IMR-90 (cell line): ENCODE results near the gene CARNS1. TPM values are rescaled to one million over a fixed set of nuclear protein-coding genes. Genes with fewer than 3 reads are reported as not detected.
A peak's percentile ranks its signal among the peaks of the same experiment; 100 is the strongest.

Source experiments
- ATAC-seq: fragments of 200-7000 bp; cut with Tn5 transposase; 2 replicates; pipeline ENCODE4 v1.9.1; 2020; ENCODE audit warnings: low read depth, mild to moderate bottlenecking, moderate library complexity
- BruUV-seq: library from RNA; stranded (reverse); fragments of 400-500 nt; replicated peaks from 2 replicates; lab custom pipeline; 2021; lab: Mats Ljungman, UMichigan
- CTCF ChIA-PET: fragments of 300-600 bp; formaldehyde crosslinking; extraction: SDS; loops from one replicate; lab custom pipeline; 2021; ENCODE audit warnings: antibody characterized with exemption; lab: Yijun Ruan, JAX
- POLR2A ChIA-PET: fragments of 300-600 bp; sonication (Branson Sonifier 250); formaldehyde crosslinking; loops from one replicate; lab custom pipeline; 2022; ENCODE audit warnings: antibody characterized with exemption; ENCODE audit not compliant: unreplicated experiment; lab: Charles Lee
- DNase-seq: peaks from one replicate; pipeline ENCODE4 v3.0.0; 2013
- H2AFZ ChIP-seq: replicated peaks from 2 replicates; pipeline ENCODE3; 2013; ENCODE audit warnings: low read length, mild to moderate bottlenecking; ENCODE audit not compliant: poor library complexity
- H2AK5ac ChIP-seq: 2 replicates; pipeline ENCODE4 v1.6.1; 2013; ENCODE audit warnings: low read depth, low read length, inconsistent platforms
- H2AK9ac ChIP-seq: replicated peaks from 2 replicates; pipeline ENCODE3; 2013; ENCODE audit warnings: mild to moderate bottlenecking, low read depth, low read length, moderate library complexity; ENCODE audit not compliant: poor library complexity
- H2BK120ac ChIP-seq: 2 replicates; pipeline ENCODE4 v1.6.1; 2013; ENCODE audit warnings: low read depth, low read length, inconsistent platforms
- H2BK15ac ChIP-seq: 3 replicates; pipeline ENCODE4 v1.6.1; 2013; ENCODE audit warnings: low read depth, low read length, inconsistent platforms
- H2BK20ac ChIP-seq: 2 replicates; pipeline ENCODE4 v1.6.1; 2013; ENCODE audit warnings: low read depth, mild to moderate bottlenecking, inconsistent platforms, low read length, moderate library complexity
- H2BK5ac ChIP-seq: 2 replicates; pipeline ENCODE4 v1.6.1; 2013; ENCODE audit warnings: mild to moderate bottlenecking, low read depth, low read length, inconsistent platforms; ENCODE audit not compliant: poor library complexity, severe bottlenecking
- H3K14ac ChIP-seq: replicated peaks from 2 replicates; pipeline ENCODE4 v1.6.1; 2013; ENCODE audit warnings: low read depth, low read length, inconsistent platforms
- H3K18ac ChIP-seq: 2 replicates; pipeline ENCODE4 v1.6.1; 2013; ENCODE audit warnings: low read depth, low read length, control low read depth
- H3K23ac ChIP-seq: 2 replicates; pipeline ENCODE4 v1.6.1; 2013; ENCODE audit warnings: low read depth, low read length, inconsistent platforms
- H3K27ac ChIP-seq: 2 replicates; pipeline ENCODE4 v1.5.1; 2013; ENCODE audit warnings: mild to moderate bottlenecking, control low read depth, low read length; ENCODE audit not compliant: insufficient read depth
- H3K27me3 ChIP-seq: 2 replicates; pipeline ENCODE4 v1.6.1; 2013; ENCODE audit warnings: low read length; ENCODE audit not compliant: control insufficient read depth, insufficient read depth
- H3K36me3 ChIP-seq: 2 replicates; pipeline ENCODE4 v1.6.1; 2013; ENCODE audit warnings: low read length, mixed read lengths; ENCODE audit not compliant: control insufficient read depth, insufficient read depth
- H3K4ac ChIP-seq: 2 replicates; pipeline ENCODE4 v1.6.1; 2013; ENCODE audit warnings: low read depth, low read length, inconsistent platforms
- H3K4me1 ChIP-seq: 2 replicates; pipeline ENCODE4 v1.6.1; 2013; ENCODE audit warnings: low read length, mixed read lengths; ENCODE audit not compliant: control insufficient read depth, insufficient read depth
- H3K4me2 ChIP-seq: 2 replicates; pipeline ENCODE4 v1.6.1; 2013; ENCODE audit warnings: low read depth, mild to moderate bottlenecking, control low read depth, low read length, moderate library complexity
- H3K4me3 ChIP-seq: 2 replicates; pipeline ENCODE4 v1.5.1; 2013; ENCODE audit warnings: low read depth, mild to moderate bottlenecking, control low read depth, low read length, moderate library complexity; ENCODE audit not compliant: insufficient read depth
- H3K56ac ChIP-seq: 2 replicates; pipeline ENCODE4 v1.6.1; 2013; ENCODE audit warnings: low read length, inconsistent platforms; ENCODE audit not compliant: insufficient read depth; ENCODE audit errors: extremely low read depth
- H3K79me1 ChIP-seq, 2 experiments: 2 replicates each; pipeline ENCODE4 v1.6.1; 2013; ENCODE audit warnings: low read length in 2 of 2, inconsistent platforms in 1 of 2, low read depth in 1 of 2
- H3K9ac ChIP-seq: 2 replicates; pipeline ENCODE4 v1.6.1; 2013; ENCODE audit warnings: low read depth, low read length, control low read depth
- H3K9me1 ChIP-seq: 2 replicates; pipeline ENCODE4 v1.6.1; 2013; ENCODE audit warnings: low read length, inconsistent platforms; ENCODE audit not compliant: insufficient read depth
- H3K9me3 ChIP-seq: 2 replicates; pipeline ENCODE4 v1.6.1; 2013; ENCODE audit warnings: low read length; ENCODE audit not compliant: control insufficient read depth, insufficient read depth
- H4K20me1 ChIP-seq: 2 replicates; pipeline ENCODE4 v1.6.1; 2013; ENCODE audit warnings: low read length, inconsistent platforms; ENCODE audit not compliant: insufficient read depth
- H4K5ac ChIP-seq: 2 replicates; pipeline ENCODE4 v1.6.1; 2013; ENCODE audit warnings: mild to moderate bottlenecking, low read depth, low read length, control low read depth
- H4K8ac ChIP-seq, 2 experiments: 2 replicates each; pipeline ENCODE4 v1.6.1; 2013; ENCODE audit warnings: low read depth in 2 of 2, low read length in 2 of 2, control low read depth in 1 of 2, inconsistent platforms in 1 of 2
- H4K91ac ChIP-seq: 2 replicates; pipeline ENCODE4 v1.6.1; 2013; ENCODE audit warnings: low read depth, low read length, inconsistent platforms; ENCODE audit not compliant: insufficient read depth
- ELK1 ChIP-seq: fragments of 150-350 bp; IDR thresholded peaks from 2 replicates; pipeline ENCODE4 v1.6.1; 2016; ENCODE audit warnings: low read depth, mild to moderate bottlenecking, low read length, moderate library complexity, borderline replicate concordance
- FOS ChIP-seq: fragments of 150-350 bp; IDR thresholded peaks from 2 replicates; pipeline ENCODE4 v1.6.1; 2016; ENCODE audit warnings: low read depth, low read length
- MXI1 ChIP-seq: IDR thresholded peaks from 2 replicates; pipeline ENCODE4 v1.6.1; 2012; ENCODE audit warnings: low read depth, mild to moderate bottlenecking, low read length, moderate library complexity, borderline replicate concordance
- NFE2L2 ChIP-seq: fragments of 150-350 bp; IDR thresholded peaks from 2 replicates; pipeline ENCODE4 v1.6.1; 2016; ENCODE audit warnings: low read depth, mild to moderate bottlenecking, low read length
- RAD21 ChIP-seq: IDR thresholded peaks from 2 replicates; pipeline ENCODE4 v1.6.1; 2012; ENCODE audit warnings: low read length, improper control_type of control experiment
- RCOR1 ChIP-seq: IDR thresholded peaks from 2 replicates; pipeline ENCODE4 v1.6.1; 2012; ENCODE audit warnings: mild to moderate bottlenecking, low read length, improper control_type of control experiment; ENCODE audit not compliant: insufficient replicate concordance
- USF2 ChIP-seq: fragments of 150-350 bp; IDR thresholded peaks from 2 replicates; pipeline ENCODE4 v1.6.1; 2017; ENCODE audit warnings: mild to moderate bottlenecking, antibody characterized with exemption, low read length, low read depth
- WGBS, 2 experiments: methylation state at CpG; one replicate each; pipeline versions ENCODE4 v1.1.5 to v1.1.7; 2013; ENCODE audit warnings: missing lambda C conversion rate in 2 of 2; ENCODE audit not compliant: insufficient read length in 1 of 2; ENCODE audit errors: extremely low coverage in 2 of 2; 5-methylcytosine and 5-hydroxymethylcytosine counted together
- dilution Hi-C: fragments of 300-500 bp; cut with HindIII; formaldehyde crosslinking; loops from one replicate; pipeline ENCODE4 v1.14.3; 2018; ENCODE audit warnings: low sequenced_read_pairs; ENCODE audit not compliant: unreplicated experiment
- in situ Hi-C: fragments of 300-500 bp; cut with MboI; formaldehyde crosslinking; loops from 3 replicates; pipeline ENCODE4 v1.14.3; 2019; ENCODE audit warnings: low sequenced_read_pairs, inconsistent platforms, mixed read lengths
- intact Hi-C: fragments of 100-400 bp; cut with micrococcal nuclease; formaldehyde crosslinking; loops from 2 replicates; pipeline ENCODE4 v1.10.0; 2022
- polyA plus RNA-seq, 3 experiments: library from polyadenylated mRNA; depleted of rRNA; stranded (reverse); fragments of >200 nt; gene quantifications; 2 replicates each; pipeline ENCODE4 v1.2.3, GENCODE V29; 2012; ENCODE audit warnings: low replicate concordance in 1 of 3
- total RNA-seq: library from RNA; depleted of rRNA; stranded (reverse); fragments of >200 nt; gene quantifications from 2 replicates; pipeline ENCODE4 v1.2.3, GENCODE V29; 2012

CARNS1 gene
- total and polyA plus RNA-seq, 2 of the 4 experiments (the other 2 are of a cell fraction), result under 0.01 to 0.32 TPM

- no peak for TF ChIP-seq NFE2L2
These were observed 40.0 kb upstream of the CARNS1 start (continued) for GRCh38 chr11:67375320-67376055.

- H3K4me2 ChIP-seq, result no peak overlapping the region
- H3K36me3 ChIP-seq, result peaks cover 3% of the 10 kb centered on the region; the same call in 1 of the 2 replicates
- peak overlapping the region; percentile 87 for H3K4ac ChIP-seq
- H4K8ac ChIP-seq, result peak overlapping the region; percentile 27 to 50; a peak in 1 of 4 replicates
- DNase-seq (no peak), ATAC-seq (no peak)
- H3K27ac ChIP-seq, result no peak overlapping the region
- peak overlapping the region; percentile 96 for H2AK5ac ChIP-seq
- H4K20me1 ChIP-seq, result peaks cover 8% of the 10 kb centered on the region
- H3K9ac ChIP-seq, result no peak overlapping the region
- BruUV-seq, result no TSS peak
- H2BK15ac ChIP-seq, result peak overlapping the region; percentile 84; the same call in 2 of the 3 replicates
- peak overlapping the region; percentile 78 for H2AK9ac ChIP-seq
- H2BK120ac ChIP-seq, result peak overlapping the region; percentile 80
- peaks cover 11% of the 10 kb centered on the region for H3K9me1 ChIP-seq
- 0 out of 2 replicates have a peak overlapping the region, but pooled peaks have one; percentile 15 for H4K5ac ChIP-seq
- intact Hi-C loops (no loop called here), in situ Hi-C loops (no loop called here), dilution Hi-C loops (no loop called here)
- CTCF ChIA-PET, result interaction anchor here (7.8 kb wide), 1 partner anchor 23 kb away, joined by 128 read pairs; the partner anchor contains the start of gene POLD4
- H2BK5ac ChIP-seq, result peak overlapping the region; percentile 4
- TF ChIP-seq USF2, result no peak
- TF ChIP-seq MXI1, result no peak
- no peak for TF ChIP-seq ELK1
- TF ChIP-seq NFE2L2, result no peak
- TF ChIP-seq FOS, result no peak
- TF ChIP-seq RAD21, result no peak
- TF ChIP-seq RCOR1, result no peak
- H2AFZ ChIP-seq, result peak overlapping the region; percentile 68
- H3K56ac ChIP-seq, result no peak overlapping the region
- H3K27me3 ChIP-seq, result no peaks in the 10 kb centered on the region
- peaks cover 30% of the 10 kb centered on the region for H3K4me1 ChIP-seq
- no peak overlapping the region for H3K4me3 ChIP-seq
- POLR2A ChIA-PET, result interaction anchor here (0.6 to 1.7 kb wide), 2 partner anchors 17 to 23 kb away, joined by 3 to 9 read pairs; partner anchors contain the start of gene POLD4
- no peak overlapping the region for H3K23ac ChIP-seq
- 67% methylated on average over 3 of the region's 7 CpGs; no CpG with 5 or more reads in 1 of the 2 experiments for WGBS, 2 experiments
- H3K9me3 ChIP-seq, result no peaks in the 10 kb centered on the region
- no peak overlapping the region for H3K14ac ChIP-seq
- peak overlapping the region; percentile 78; the same call in 1 of the 2 replicates for H2BK20ac ChIP-seq
- H4K91ac ChIP-seq, result peak overlapping the region; percentile 95
- H3K18ac ChIP-seq, result peak overlapping the region; percentile 14; the same call in 1 of the 2 replicates
- peaks cover 0 to 14% of the 10 kb centered on the region in 2 experiments; a peak in 3 of 4 replicates for H3K79me1 ChIP-seq
These were observed 39.2 kb upstream of the CARNS1 start for GRCh38 chr11:67376063-67376820.
